ENCODE data around the gene MYCBP2. TPM values are rescaled to one million over a fixed set of nuclear protein-coding genes. Genes with fewer than 3 reads are reported as not detected.
A peak's percentile ranks its signal among the peaks of the same experiment; 100 is the strongest.

The MYCBP2 gene
- total and polyA plus RNA-seq, 10 donors, result 55.2 to 251 (median 200) TPM

GRCh38 chr13:77022341-77022740 is 304.6 kb downstream of the MYCBP2 start:
- H3K9me3 ChIP-seq, result no peaks in the 10 kb centered on the region
- 52 to 63% (median 56%) methylated on average over 3 of the region's 3 CpGs for WGBS, 5 donors
- no peaks in the 10 kb centered on the region for H3K27me3 ChIP-seq (replicated peaks in 1 of 7)
- H3K27ac ChIP-seq, result peak overlapping the region in 4 of 8 donors; percentile 21 to 41 (median 31)
- no peak overlapping the region for H3K4me3 ChIP-seq
- peaks cover 0 to 46% (median 14%) of the 10 kb centered on the region in 6 donors for H3K36me3 ChIP-seq
- TF ChIP-seq, protein P1, sequence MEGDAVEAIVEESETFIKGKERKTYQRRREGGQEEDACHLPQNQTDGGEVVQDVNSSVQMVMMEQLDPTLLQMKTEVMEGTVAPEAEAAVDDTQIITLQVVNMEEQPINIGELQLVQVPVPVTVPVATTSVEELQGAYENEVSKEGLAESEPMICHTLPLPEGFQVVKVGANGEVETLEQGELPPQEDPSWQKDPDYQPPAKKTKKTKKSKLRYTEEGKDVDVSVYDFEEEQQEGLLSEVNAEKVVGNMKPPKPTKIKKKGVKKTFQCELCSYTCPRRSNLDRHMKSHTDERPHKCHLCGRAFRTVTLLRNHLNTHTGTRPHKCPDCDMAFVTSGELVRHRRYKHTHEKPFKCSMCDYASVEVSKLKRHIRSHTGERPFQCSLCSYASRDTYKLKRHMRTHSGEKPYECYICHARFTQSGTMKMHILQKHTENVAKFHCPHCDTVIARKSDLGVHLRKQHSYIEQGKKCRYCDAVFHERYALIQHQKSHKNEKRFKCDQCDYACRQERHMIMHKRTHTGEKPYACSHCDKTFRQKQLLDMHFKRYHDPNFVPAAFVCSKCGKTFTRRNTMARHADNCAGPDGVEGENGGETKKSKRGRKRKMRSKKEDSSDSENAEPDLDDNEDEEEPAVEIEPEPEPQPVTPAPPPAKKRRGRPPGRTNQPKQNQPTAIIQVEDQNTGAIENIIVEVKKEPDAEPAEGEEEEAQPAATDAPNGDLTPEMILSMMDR (IDR thresholded peaks at IDR 0.05 in 8 of 11, conservative IDR thresholded peaks at IDR 0.05 in 3 of 11), result no peak
- TF ChIP-seq POLR2AphosphoS5 (IDR thresholded peaks at IDR 0.05) (no peak), POLR2A (IDR thresholded peaks at IDR 0.05) (no peak)
- H3K4me1 ChIP-seq, result peaks cover 46 to 89% (median 73%) of the 10 kb centered on the region in 6 donors
- intact Hi-C loops (cut with DNase I; ENCODE audit: low total_unique reads), result no loop called here
- DNase-seq, result no peak

- no peak for DNase-seq
- no peak overlapping the region for H3K4me3 ChIP-seq
- no peaks in the 10 kb centered on the region for H3K27me3 ChIP-seq (replicated peaks in 1 of 7)
- TF ChIP-seq, protein P1 (IDR thresholded peaks at IDR 0.05 in 8 of 11, conservative IDR thresholded peaks at IDR 0.05 in 3 of 11), result no peak
- no peak for TF ChIP-seq POLR2A (IDR thresholded peaks at IDR 0.05)
- no peak for TF ChIP-seq POLR2AphosphoS5 (IDR thresholded peaks at IDR 0.05)
- peaks cover 44 to 98% (median 71%) of the 10 kb centered on the region in 6 donors for H3K4me1 ChIP-seq
- H3K36me3 ChIP-seq, result peaks cover 2 to 71% (median 38%) of the 10 kb centered on the region in 6 donors
- H3K9me3 ChIP-seq, result no peaks in the 10 kb centered on the region
- intact Hi-C loops (cut with DNase I; ENCODE audit: low total_unique reads), result no loop called here
- H3K27ac ChIP-seq, result no peak overlapping the region
Measured at GRCh38 chr13:77019756-77020155, 307.1 kb downstream of the MYCBP2 start.

DNA sequence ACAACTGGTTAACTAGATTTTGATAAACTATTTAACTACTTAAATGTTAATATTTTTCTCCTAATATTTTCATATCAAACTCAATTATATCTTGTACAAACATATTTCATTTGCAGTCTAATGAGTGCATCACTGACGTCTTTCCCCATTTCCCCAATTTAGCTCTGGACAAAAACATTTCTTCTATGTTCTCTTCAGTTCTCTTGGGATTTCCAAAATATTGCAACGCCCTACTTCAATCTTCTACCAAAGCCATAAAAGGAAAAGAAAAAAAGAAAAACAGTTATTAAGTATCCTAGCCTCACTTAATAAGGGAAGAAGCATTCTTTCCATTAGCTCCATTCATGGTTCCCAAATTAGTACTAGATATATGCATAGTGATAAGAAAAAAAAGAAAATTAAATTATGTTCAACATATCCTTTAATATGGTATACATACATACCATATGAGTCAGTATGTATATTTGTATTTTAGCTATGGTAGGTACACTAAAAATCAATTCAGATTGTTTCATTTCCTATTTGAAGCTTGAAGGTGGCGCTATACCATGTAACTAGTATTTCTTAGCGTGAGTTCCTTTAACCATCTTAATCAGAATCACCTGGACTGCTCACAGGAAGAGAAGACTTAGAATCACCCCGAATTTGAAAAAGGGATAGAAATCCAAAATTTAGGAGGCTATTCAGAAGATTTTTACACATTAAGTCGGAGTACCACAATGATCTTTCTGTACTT is 309.8 kb downstream of the MYCBP2 start:
- no peak overlapping the region for H3K4me3 ChIP-seq
- peaks cover 4 to 89% (median 64%) of the 10 kb centered on the region in 6 donors for H3K36me3 ChIP-seq
- intact Hi-C loops (cut with DNase I; ENCODE audit: low total_unique reads), result no loop called here
- H3K27ac ChIP-seq, result no peak overlapping the region
- H3K4me1 ChIP-seq, result peaks cover 24 to 87% (median 54%) of the 10 kb centered on the region in 6 donors
- no peaks in the 10 kb centered on the region for H3K27me3 ChIP-seq (replicated peaks in 1 of 7)
- WGBS, 5 donors, result 89 to 94% (median 90%) methylated on average over 6 of the region's 6 CpGs
- H3K9me3 ChIP-seq, result no peaks in the 10 kb centered on the region
- TF ChIP-seq, protein P1 (IDR thresholded peaks at IDR 0.05 in 8 of 11, conservative IDR thresholded peaks at IDR 0.05 in 3 of 11), result no peak
- TF ChIP-seq POLR2A (IDR thresholded peaks at IDR 0.05), result no peak
- TF ChIP-seq POLR2AphosphoS5 (IDR thresholded peaks at IDR 0.05), result no peak
- DNase-seq, result no peak

- 88 to 97% (median 93%) methylated on average over 3 of the region's 3 CpGs for WGBS, 5 donors
- peaks cover 22 to 84% (median 47%) of the 10 kb centered on the region in 6 donors for H3K4me1 ChIP-seq
- H3K27ac ChIP-seq, result no peak overlapping the region
- TF ChIP-seq, protein P1 (IDR thresholded peaks at IDR 0.05 in 8 of 11, conservative IDR thresholded peaks at IDR 0.05 in 3 of 11), result no peak
- TF ChIP-seq POLR2A (IDR thresholded peaks at IDR 0.05) (no peak), POLR2AphosphoS5 (IDR thresholded peaks at IDR 0.05) (no peak)
- no peaks in the 10 kb centered on the region for H3K9me3 ChIP-seq
- intact Hi-C loops (cut with DNase I; ENCODE audit: low total_unique reads), result no loop called here
- H3K36me3 ChIP-seq, result peaks cover 4 to 92% (median 71%) of the 10 kb centered on the region in 6 donors
- DNase-seq, result no peak
- no peak overlapping the region for H3K4me3 ChIP-seq
- H3K27me3 ChIP-seq (replicated peaks in 1 of 7), result no peaks in the 10 kb centered on the region
Measured at GRCh38 chr13:77016251-77016812, 310.6 kb downstream of the MYCBP2 start.
